Upper lobe of right lung (tissue), 1 donor: ENCODE data around the gene CASKIN2. TPM values are rescaled to one million over a fixed set of nuclear protein-coding genes. Genes with fewer than 3 reads are reported as not detected.

Experiments
- ATAC-seq: fragments of 200-7000 bp; cut with Tn5 transposase; one replicate; pipeline ENCODE4 v1.9.1; 2020; ENCODE audit warnings: mild to moderate bottlenecking, moderate library complexity
- DNase-seq: peaks from one replicate; pipeline ENCODE4 v3.0.0-alpha.2; 2020
- H3K27ac ChIP-seq: fragments of 200-600 bp; one replicate; pipeline ENCODE4 v1.8.0; 2022
- H3K27me3 ChIP-seq: fragments of 200-600 bp; one replicate; pipeline ENCODE4 v1.8.0; 2022; ENCODE audit warnings: mild to moderate bottlenecking
- H3K36me3 ChIP-seq: fragments of 200-600 bp; one replicate; pipeline ENCODE4 v1.8.0; 2022
- H3K4me1 ChIP-seq: fragments of 200-600 bp; one replicate; pipeline ENCODE4 v1.8.0; 2022
- H3K4me3 ChIP-seq: fragments of 200-600 bp; one replicate; pipeline ENCODE4 v1.8.0; 2022; ENCODE audit warnings: mild to moderate bottlenecking
- H3K9me3 ChIP-seq: fragments of 200-600 bp; one replicate; pipeline ENCODE4 v1.8.0; 2022
- intact Hi-C: fragments of 100-400 bp; cut with DNase I; formaldehyde crosslinking; loops from one replicate; pipeline ENCODE4 v1.11.0; 2022
- total RNA-seq: library from RNA; stranded (reverse); fragmentation: NEBNext Ultra II Directional; extraction: Animal tissue kit (Norgen Biotek cat#: 25700); gene quantifications from one replicate; pipeline ENCODE4 v1.2.1, GENCODE V29; 2021
- TF ChIP-seq, protein P1 (sequence below): fragments of 200-600 bp; IDR thresholded peaks from one replicate; pipeline ENCODE4 v1.8.0; 2022; ENCODE audit warnings: antibody characterized with exemption
- donor health status: DM: no; HTN: yes; CAD: no; lungs with severe emphysema.

CASKIN2 gene
- total RNA-seq, 1 donor from 2014 or later: 101 TPM

DNA sequence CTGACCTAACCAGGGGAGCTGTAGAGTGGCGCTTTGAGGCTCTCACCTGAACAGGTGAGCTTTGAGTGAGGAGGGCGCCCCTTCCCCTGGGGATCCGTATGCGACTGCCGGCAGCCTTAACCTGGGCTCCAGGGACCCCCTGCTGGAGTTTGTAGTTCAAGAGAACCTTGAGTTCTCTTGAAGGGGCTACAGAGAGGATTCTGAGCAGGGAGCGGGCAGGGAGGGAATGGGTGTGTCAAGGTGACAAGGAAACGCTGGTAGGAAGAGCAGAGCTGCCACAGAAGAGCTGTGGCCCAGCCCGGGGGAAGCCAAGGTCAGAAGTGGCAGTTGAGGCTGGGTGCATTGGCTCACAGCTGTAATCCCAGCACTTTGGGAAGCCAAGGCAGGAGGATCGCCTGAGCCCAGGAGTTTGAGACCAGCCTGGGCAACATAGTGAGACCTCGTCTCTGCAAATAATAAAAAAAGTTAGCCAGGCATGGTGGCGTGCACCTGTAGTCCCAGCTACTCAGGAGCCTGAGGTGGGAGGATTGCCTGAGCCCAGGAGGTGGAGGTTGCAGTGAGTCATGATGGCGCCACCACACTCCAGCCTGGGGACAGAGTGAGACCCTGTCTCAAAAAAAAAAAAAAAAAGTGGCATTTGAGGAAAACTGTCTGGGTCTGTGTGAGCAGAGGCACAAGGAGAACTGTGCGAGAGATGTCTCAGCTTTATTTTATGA is 11.4 kb upstream of the CASKIN2 start:
- peak overlapping the region; percentile 70 for H3K4me3 ChIP-seq
- H3K9me3 ChIP-seq: no peaks in the 10 kb centered on the region
- H3K36me3 ChIP-seq: peaks cover 9% of the 10 kb centered on the region
- ATAC-seq (no peak), DNase-seq (no peak)
- intact Hi-C loops: loop anchor here (10.0 kb wide), 1 partner anchor 58 kb away; the partner anchor contains the start of gene MYO15B
- TF ChIP-seq, protein P1, sequence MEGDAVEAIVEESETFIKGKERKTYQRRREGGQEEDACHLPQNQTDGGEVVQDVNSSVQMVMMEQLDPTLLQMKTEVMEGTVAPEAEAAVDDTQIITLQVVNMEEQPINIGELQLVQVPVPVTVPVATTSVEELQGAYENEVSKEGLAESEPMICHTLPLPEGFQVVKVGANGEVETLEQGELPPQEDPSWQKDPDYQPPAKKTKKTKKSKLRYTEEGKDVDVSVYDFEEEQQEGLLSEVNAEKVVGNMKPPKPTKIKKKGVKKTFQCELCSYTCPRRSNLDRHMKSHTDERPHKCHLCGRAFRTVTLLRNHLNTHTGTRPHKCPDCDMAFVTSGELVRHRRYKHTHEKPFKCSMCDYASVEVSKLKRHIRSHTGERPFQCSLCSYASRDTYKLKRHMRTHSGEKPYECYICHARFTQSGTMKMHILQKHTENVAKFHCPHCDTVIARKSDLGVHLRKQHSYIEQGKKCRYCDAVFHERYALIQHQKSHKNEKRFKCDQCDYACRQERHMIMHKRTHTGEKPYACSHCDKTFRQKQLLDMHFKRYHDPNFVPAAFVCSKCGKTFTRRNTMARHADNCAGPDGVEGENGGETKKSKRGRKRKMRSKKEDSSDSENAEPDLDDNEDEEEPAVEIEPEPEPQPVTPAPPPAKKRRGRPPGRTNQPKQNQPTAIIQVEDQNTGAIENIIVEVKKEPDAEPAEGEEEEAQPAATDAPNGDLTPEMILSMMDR: no peak
- H3K4me1 ChIP-seq: peaks cover 23% of the 10 kb centered on the region
- H3K27me3 ChIP-seq: no peaks in the 10 kb centered on the region
- peak overlapping the region; percentile 76 for H3K27ac ChIP-seq

DNA sequence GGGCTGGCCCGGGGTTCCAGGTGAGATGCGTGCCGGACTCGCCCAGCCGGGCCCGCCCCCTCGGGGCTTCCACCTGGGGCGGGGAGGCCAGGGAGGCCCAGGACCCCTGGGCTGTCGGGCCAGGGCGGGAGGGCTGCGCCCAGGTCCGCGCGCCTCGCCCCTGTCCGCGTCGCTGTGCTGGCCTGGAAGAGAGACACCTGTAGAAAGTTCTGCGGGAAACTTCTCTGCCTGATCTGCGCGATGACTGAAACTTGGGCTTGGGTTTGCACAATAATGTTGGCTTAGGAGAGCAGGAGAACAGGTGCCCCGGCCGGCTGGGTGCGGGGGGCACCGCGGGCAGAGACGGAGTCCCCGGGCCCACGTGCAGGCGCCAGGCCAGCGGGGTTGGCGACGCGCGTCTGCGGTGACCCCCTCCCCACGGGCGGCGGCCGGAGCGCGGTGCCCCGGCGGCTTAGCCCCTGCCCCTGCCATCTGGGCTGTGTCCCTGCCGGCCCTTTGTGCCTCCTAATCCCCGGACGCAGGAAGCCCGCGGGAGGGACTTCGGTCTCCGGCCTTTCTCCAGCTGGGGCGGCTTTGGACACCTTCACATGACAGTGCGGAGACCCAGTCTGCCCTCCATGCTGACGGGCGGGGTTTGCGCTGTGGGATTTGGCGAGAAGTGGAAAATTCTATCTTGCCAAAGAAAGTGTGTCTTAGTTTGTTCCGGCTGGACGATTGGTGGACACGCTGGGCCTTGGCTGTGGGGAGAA is 10.6 kb upstream of the CASKIN2 start:
- Histone ChIP-seq H3K27ac (peak overlapping the region; percentile 76), H3K4me1 (peaks cover 16% of the 10 kb centered on the region), H3K27me3 (no peaks in the 10 kb centered on the region), H3K36me3 (peaks cover 9% of the 10 kb centered on the region), H3K4me3 (peak overlapping the region; percentile 70), H3K9me3 (no peaks in the 10 kb centered on the region)
- ATAC-seq (peak; percentile 36), DNase-seq (peak; percentile 79)
- TF ChIP-seq, protein P1: no peak
- intact Hi-C loops: loop anchor here (10.0 kb wide), 1 partner anchor 59 kb away; the partner anchor contains the start of gene MYO15B

DNA sequence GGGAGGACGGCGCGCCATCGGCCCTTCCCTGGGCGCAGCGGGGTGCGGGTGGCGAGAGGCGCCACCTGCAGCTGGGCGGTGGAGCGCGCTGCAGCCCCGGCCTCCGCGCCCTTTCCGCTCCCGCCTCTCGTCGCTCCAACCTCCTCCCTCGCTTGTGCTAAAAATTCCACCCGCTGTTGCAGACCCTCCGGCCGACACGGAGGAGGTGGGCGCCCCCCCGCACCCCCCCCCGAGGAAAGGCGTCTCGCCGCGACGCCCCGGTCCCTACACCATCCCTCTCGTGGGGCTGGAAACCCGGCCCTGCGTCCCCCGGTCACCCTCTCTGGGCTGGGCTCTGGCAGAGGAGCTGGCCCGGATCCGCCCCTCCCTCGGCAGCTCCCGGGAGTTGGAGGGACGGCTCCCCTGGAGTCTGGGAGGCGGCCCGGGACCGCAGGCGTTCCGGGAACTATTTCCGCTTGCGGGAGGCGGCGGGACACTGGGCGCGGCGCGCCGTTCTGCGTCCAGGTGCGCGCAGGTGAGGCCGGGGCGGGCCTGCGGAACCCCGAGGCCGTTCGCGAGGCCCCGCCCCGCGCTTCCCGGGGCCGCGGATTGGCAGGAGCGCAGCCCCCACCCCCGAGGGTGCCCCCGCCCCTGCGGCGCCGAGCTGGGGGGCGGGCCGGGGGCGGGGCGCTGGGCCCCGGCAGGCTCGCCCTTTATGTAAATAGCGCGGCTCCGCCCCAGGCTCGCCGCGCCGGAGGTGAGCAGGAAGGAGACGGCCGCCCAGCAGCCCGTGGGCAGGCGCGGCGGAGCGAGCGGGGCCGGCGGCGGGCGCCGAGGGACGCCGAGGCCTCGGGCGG is 9.9 kb upstream of the CASKIN2 start, which contains the start of gene LLGL2:
LLGL2 (plus strand) TSS at position 728 of the 836 bp plus-strand sequence. CDS start 17,730 bp downstream, outside the sequence.
- ATAC-seq (peak; percentile 93), DNase-seq (peak; percentile 94)
- peaks cover 9% of the 10 kb centered on the region for H3K36me3 ChIP-seq
- no peaks in the 10 kb centered on the region for H3K9me3 ChIP-seq
- H3K27ac ChIP-seq: peak within 1 kb of the TSS; percentile 80
- TF ChIP-seq, protein P1: peak; percentile 58
- H3K27me3 ChIP-seq: no peaks in the 10 kb centered on the region
- H3K4me3 ChIP-seq: peak within 1 kb of the TSS; percentile 70
- intact Hi-C loops: loop anchor here (10.0 kb wide), 1 partner anchor 60 kb away; the partner anchor contains the start of gene MYO15B
- H3K4me1 ChIP-seq: peaks cover 14% of the 10 kb centered on the region

DNA sequence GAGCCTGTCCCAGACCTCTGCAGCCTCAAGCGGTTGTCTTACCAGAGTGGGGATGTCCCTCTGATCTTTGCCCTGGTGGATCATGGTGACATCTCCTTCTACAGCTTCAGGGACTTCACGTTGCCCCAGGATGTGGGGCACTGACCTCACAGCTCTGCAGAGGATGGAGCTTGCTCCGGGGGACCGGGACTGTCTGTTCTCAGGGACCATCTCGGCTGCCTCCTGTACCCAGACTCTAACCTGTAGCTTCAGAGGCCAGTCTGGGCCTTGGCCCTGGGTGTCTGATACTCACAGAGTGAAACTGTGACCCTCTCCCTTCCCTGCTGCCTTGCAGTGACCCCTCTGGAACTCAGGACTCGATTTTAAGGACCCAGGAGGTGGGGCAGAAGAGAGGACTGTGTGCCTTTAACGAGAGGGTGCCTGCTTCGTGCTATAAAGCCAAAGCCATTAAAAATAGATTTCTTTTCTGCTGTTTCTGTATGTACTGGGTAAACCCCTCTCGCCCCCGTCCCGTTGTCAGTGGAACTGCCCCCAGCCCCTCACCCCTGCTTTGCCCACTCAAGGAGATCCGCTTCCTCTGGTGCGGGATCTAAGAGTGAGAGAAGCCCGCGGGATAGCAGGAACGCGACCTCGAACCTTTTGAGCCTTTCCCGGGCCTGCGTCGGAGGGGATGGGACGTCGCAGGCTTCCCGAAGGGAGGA is 9.1 kb upstream of the CASKIN2 start:
- peak overlapping the region; percentile 70 for H3K4me3 ChIP-seq
- H3K27ac ChIP-seq: peak overlapping the region; percentile 80
- ATAC-seq: no peak
- TF ChIP-seq, protein P1: no peak
- no peaks in the 10 kb centered on the region for H3K27me3 ChIP-seq
- intact Hi-C loops: loop anchor here (10.0 kb wide), 1 partner anchor 60 kb away; the partner anchor contains the start of gene MYO15B
- DNase-seq: no peak
- H3K4me1 ChIP-seq: peaks cover 14% of the 10 kb centered on the region
- no peaks in the 10 kb centered on the region for H3K9me3 ChIP-seq
- peaks cover 14% of the 10 kb centered on the region for H3K36me3 ChIP-seq
